GM12878 (cell line): ENCODE measurements around the gene OPN3.

ENCODE experiments used
- CBFB ChIP-seq: IDR thresholded peaks from 2 replicates; pipeline ENCODE4 v1.6.1; 2016; ENCODE audit warnings: antibody characterized with exemption, low read depth
- CEBPZ ChIP-seq: fragments of 150-350 bp; IDR thresholded peaks from 2 replicates; pipeline ENCODE4 v1.6.1; 2016; ENCODE audit warnings: low read depth, low read length
- EP300 ChIP-seq, 2 experiments: fragments of 150-350 bp in 1 of 2; IDR thresholded peaks; 2 replicates each; pipeline ENCODE4 v1.6.1; 2011 to 2012; ENCODE audit warnings: low read depth in 2 of 2, low read length in 2 of 2, borderline replicate concordance in 1 of 2, improper control_type of control experiment in 1 of 2, inconsistent platforms in 1 of 2; ENCODE audit not compliant: control insufficient read depth in 1 of 2
- EZH2 ChIP-seq: IDR thresholded peaks from 2 replicates; pipeline ENCODE4 v1.6.1; 2012; ENCODE audit warnings: low read depth, mild to moderate bottlenecking, control low read depth, inconsistent platforms, low read length, borderline replicate concordance; ENCODE audit not compliant: control insufficient read depth
- JUNB ChIP-seq: IDR thresholded peaks from 2 replicates; pipeline ENCODE4 v1.6.1; 2016; ENCODE audit warnings: antibody characterized with exemption, mild to moderate bottlenecking
- POLR2A ChIP-seq: IDR thresholded peaks from 2 replicates; pipeline ENCODE4 v1.6.1; 2011; ENCODE audit warnings: low read depth, mild to moderate bottlenecking, low read length
- POLR2AphosphoS5 ChIP-seq: IDR thresholded peaks from 2 replicates; pipeline ENCODE4 v1.6.1; 2011; ENCODE audit warnings: mild to moderate bottlenecking, low read length, inconsistent platforms
- RFX5 ChIP-seq: IDR thresholded peaks from 2 replicates; pipeline ENCODE4 v1.6.1; 2011; ENCODE audit warnings: low read depth, low read length, improper control_type of control experiment
- SRF ChIP-seq, 2 experiments: IDR thresholded peaks; 2 replicates each; pipeline ENCODE4 v1.6.1; 2011; ENCODE audit warnings: low read depth in 2 of 2, low read length in 2 of 2, mild to moderate bottlenecking in 1 of 2, moderate library complexity in 1 of 2
- TARDBP ChIP-seq: IDR thresholded peaks from 2 replicates; pipeline ENCODE4 v1.6.1; 2016; ENCODE audit warnings: borderline replicate concordance
- TF ChIP-seq, protein P1 (sequence below), 3 experiments: IDR thresholded peaks in 2 of 3; conservative IDR thresholded peaks in 1 of 3; 2 replicates each; pipeline ENCODE4 v1.5.1; 2011; ENCODE audit warnings: low read depth in 3 of 3, low read length in 3 of 3, mild to moderate bottlenecking in 3 of 3, control low read depth in 2 of 3, moderate library complexity in 2 of 3, inconsistent platforms in 1 of 3, mixed read lengths in 1 of 3; ENCODE audit not compliant: control insufficient read depth in 2 of 3, insufficient read depth in 1 of 3; ENCODE audit errors: extremely low read depth in 1 of 3

GRCh38 chr1:241631674-241632073 is 8.5 kb downstream of the OPN3 start:
- TF ChIP-seq EP300 (IDR thresholded peaks at IDR 0.05; ENCODE audit: borderline replicate concordance in 1 of 2, control insufficient read depth in 1 of 2, low read depth in 2 of 2, low read length in 2 of 2) = no peak
- no peak for TF ChIP-seq CEBPZ
- no peak for TF ChIP-seq POLR2AphosphoS5
- TF ChIP-seq EZH2 = no peak
- TF ChIP-seq TARDBP = no peak
- TF ChIP-seq JUNB = no peak
- TF ChIP-seq SRF (IDR thresholded peaks at IDR 0.05; ENCODE audit: low read depth in 2 of 2, low read length in 2 of 2) = no peak
- no peak for TF ChIP-seq CBFB
- TF ChIP-seq, protein P1, sequence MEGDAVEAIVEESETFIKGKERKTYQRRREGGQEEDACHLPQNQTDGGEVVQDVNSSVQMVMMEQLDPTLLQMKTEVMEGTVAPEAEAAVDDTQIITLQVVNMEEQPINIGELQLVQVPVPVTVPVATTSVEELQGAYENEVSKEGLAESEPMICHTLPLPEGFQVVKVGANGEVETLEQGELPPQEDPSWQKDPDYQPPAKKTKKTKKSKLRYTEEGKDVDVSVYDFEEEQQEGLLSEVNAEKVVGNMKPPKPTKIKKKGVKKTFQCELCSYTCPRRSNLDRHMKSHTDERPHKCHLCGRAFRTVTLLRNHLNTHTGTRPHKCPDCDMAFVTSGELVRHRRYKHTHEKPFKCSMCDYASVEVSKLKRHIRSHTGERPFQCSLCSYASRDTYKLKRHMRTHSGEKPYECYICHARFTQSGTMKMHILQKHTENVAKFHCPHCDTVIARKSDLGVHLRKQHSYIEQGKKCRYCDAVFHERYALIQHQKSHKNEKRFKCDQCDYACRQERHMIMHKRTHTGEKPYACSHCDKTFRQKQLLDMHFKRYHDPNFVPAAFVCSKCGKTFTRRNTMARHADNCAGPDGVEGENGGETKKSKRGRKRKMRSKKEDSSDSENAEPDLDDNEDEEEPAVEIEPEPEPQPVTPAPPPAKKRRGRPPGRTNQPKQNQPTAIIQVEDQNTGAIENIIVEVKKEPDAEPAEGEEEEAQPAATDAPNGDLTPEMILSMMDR (IDR thresholded peaks at IDR 0.05 in 2 of 3, conservative IDR thresholded peaks at IDR 0.05 in 1 of 3; ENCODE audit: control insufficient read depth in 2 of 3, extremely low read depth in 1 of 3, insufficient read depth in 1 of 3, low read depth in 3 of 3, low read length in 3 of 3) = no peak
- TF ChIP-seq POLR2A = no peak
- TF ChIP-seq RFX5 = no peak
